GM23248 (cell line): Measurements from ENCODE around the gene ODC1. TPM values are rescaled to one million over a fixed set of nuclear protein-coding genes. Genes with fewer than 3 reads are reported as not detected.

Experiments
- DNase-seq: peaks from one replicate; pipeline ENCODE4 v3.0.0-alpha.2; 2015
- H2AFZ ChIP-seq: fragments of 200-600 bp; sonication (generic); 2 replicates; pipeline ENCODE4 v1.6.1; 2016; ENCODE audit warnings: antibody characterized with exemption
- H3F3A ChIP-seq: fragments of 200-600 bp; sonication (generic); 2 replicates; pipeline ENCODE4 v1.6.1; 2016; ENCODE audit warnings: mild to moderate bottlenecking, antibody characterized with exemption, mixed run types; ENCODE audit not compliant: insufficient read depth
- H3K27ac ChIP-seq: fragments of 200-600 bp; sonication (generic); 2 replicates; pipeline ENCODE4 v1.5.1; 2016; ENCODE audit warnings: mild to moderate bottlenecking
- H3K27me3 ChIP-seq: fragments of 200-600 bp; sonication (generic); replicated peaks from 2 replicates; pipeline ENCODE4 v1.6.1; 2016; ENCODE audit warnings: mild to moderate bottlenecking; ENCODE audit not compliant: insufficient read depth
- H3K36me3 ChIP-seq: fragments of 200-600 bp; sonication (generic); 2 replicates; pipeline ENCODE4 v1.6.1; 2016; ENCODE audit warnings: low read depth, mild to moderate bottlenecking
- H3K4me1 ChIP-seq: fragments of 200-600 bp; sonication (generic); 2 replicates; pipeline ENCODE4 v1.6.1; 2016; ENCODE audit warnings: mild to moderate bottlenecking; ENCODE audit not compliant: insufficient read depth
- H3K4me2 ChIP-seq: fragments of 200-600 bp; sonication (generic); one replicate; pipeline ENCODE4 v1.6.1; 2016; ENCODE audit warnings: mild to moderate bottlenecking; ENCODE audit not compliant: unreplicated experiment
- H3K4me3 ChIP-seq: fragments of 200-600 bp; sonication (generic); 2 replicates; pipeline ENCODE4 v1.5.1; 2016; ENCODE audit warnings: mild to moderate bottlenecking
- H3K79me2 ChIP-seq: fragments of 200-600 bp; sonication (generic); 2 replicates; pipeline ENCODE4 v1.6.1; 2016; ENCODE audit warnings: mild to moderate bottlenecking; ENCODE audit not compliant: insufficient read depth
- H3K9ac ChIP-seq: fragments of 200-600 bp; sonication (generic); 2 replicates; pipeline ENCODE4 v1.6.1; 2016; ENCODE audit warnings: mild to moderate bottlenecking
- H3K9me2 ChIP-seq: fragments of 200-600 bp; sonication (generic); 2 replicates; pipeline ENCODE4 v1.6.1; 2016; ENCODE audit warnings: mixed run types, mild to moderate bottlenecking, moderate library complexity; ENCODE audit not compliant: insufficient read depth
- H3K9me3 ChIP-seq: fragments of 200-600 bp; sonication (generic); one replicate; pipeline ENCODE4 v1.6.1; 2017; ENCODE audit warnings: low read depth
- H4K20me1 ChIP-seq: fragments of 200-600 bp; sonication (generic); 2 replicates; pipeline ENCODE4 v1.6.0; 2016; ENCODE audit not compliant: insufficient read depth
- EZH2 ChIP-seq: fragments of 200-600 bp; sonication (generic); IDR thresholded peaks from 2 replicates; pipeline ENCODE4 v1.6.1; 2018; ENCODE audit warnings: antibody characterized with exemption, mild to moderate bottlenecking; ENCODE audit not compliant: insufficient read depth, poor library complexity, severe bottlenecking
- EZH2phosphoT487 ChIP-seq: fragments of 200-600 bp; sonication (generic); IDR thresholded peaks from 2 replicates; pipeline ENCODE4 v1.6.1; 2018; ENCODE audit warnings: antibody characterized with exemption, moderate library complexity, mild to moderate bottlenecking, low read depth; ENCODE audit not compliant: insufficient read depth
- WGBS, 2 experiments: methylation state at CpG; one replicate each; pipeline ENCODE4 v1.1.6; 2015 to 2017; ENCODE audit warnings: low lambda C conversion rate in 2 of 2, low coverage in 1 of 2; ENCODE audit errors: missing lambda C conversion rate in 2 of 2; 5-methylcytosine and 5-hydroxymethylcytosine counted together
- in situ Hi-C: fragments of 300-500 bp; cut with MboI; formaldehyde crosslinking; loops from 2 replicates; pipeline ENCODE4 v1.15.0; 2020
- polyA plus RNA-seq: library from polyadenylated mRNA; unstranded; fragments of >200 nt; fragmentation: Nextera tagmentation; extraction: Ambion mirVana; gene quantifications from 2 replicates; pipeline ENCODE4 v1.2.1, GENCODE V29; 2016
- total RNA-seq: library from RNA; depleted of rRNA; stranded (reverse); fragments of >200 nt; shearing (Covaris generic); gene quantifications from 2 replicates; pipeline ENCODE4 v1.2.3, GENCODE V29; 2014

ODC1 gene
- total and polyA plus RNA-seq, 2 experiments from 2014 or later, result 58.3 to 106 TPM

- TF ChIP-seq EZH2phosphoT487 (no peak), EZH2 (no peak)
- peak; percentile 40 for DNase-seq
- H3K9me2 ChIP-seq, result no peaks in the 10 kb centered on the region
- no peak overlapping the region for H2AFZ ChIP-seq
- H3K27me3 ChIP-seq, result no peaks in the 10 kb centered on the region
- H4K20me1 ChIP-seq, result no peaks in the 10 kb centered on the region
- H3K36me3 ChIP-seq, result no peaks in the 10 kb centered on the region
- no peak overlapping the region for H3K4me3 ChIP-seq
- no peaks in the 10 kb centered on the region for H3K9me3 ChIP-seq
- H3F3A ChIP-seq, result 0 out of 2 replicates have a peak, but pooled peaks cover 5% of the 10 kb centered on the region
- H3K9ac ChIP-seq, result no peak overlapping the region
- H3K27ac ChIP-seq, result no peak overlapping the region
- in situ Hi-C loops, result loop anchor here (25.0 kb wide), 1 partner anchor 640 kb away; no protein-coding TSS in a partner anchor
- no peaks in the 10 kb centered on the region for H3K79me2 ChIP-seq
- no peaks in the 10 kb centered on the region for H3K4me1 ChIP-seq
- no peak overlapping the region for H3K4me2 ChIP-seq
- 32 to 34% methylated on average over 17 of the region's 17 CpGs for WGBS, 2 experiments
These were observed 20.5 kb downstream of the ODC1 start for GRCh38 chr2:10427618-10427949.

DNA sequence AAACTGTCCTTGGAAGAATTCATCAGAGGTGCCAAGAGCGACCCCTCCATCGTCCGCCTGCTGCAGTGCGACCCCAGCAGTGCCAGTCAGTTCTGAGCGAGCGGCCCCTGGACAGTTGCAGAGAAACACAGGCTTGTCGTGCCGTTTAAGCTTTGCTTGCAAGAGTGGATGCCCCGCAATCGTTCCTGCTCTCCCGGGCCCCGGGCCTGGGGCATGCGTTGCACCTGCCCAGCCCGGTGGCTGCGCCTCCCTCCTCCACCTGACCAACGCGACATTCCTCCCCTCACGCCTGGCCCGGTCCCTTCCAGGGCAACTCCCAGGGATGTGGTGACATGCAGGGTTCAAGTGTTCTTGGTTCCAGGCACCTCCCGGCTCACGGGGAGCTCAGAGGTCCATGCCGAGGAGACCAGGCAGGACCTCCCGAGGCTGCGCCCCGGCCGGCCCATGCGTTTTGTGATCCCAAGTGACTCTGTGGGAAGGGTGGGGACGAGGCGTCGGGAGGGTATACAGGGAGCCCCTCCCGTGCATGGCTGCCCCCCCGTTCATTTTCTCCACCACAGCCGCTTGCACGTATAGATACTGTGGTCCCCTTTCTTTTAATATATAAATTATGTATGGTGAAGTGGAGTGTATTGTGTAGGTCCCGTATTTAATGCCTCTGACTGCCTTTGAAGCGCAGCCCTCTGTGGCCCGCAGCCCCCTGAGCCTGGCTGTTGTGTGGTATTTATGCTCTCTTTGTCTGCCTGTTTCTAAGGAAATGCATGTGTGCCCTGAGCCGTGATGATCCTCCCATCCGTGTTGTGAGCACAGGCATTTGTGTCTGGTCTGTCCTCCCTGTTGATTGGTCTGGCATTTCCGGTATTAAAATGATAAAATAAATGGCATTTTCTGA is 21.2 kb downstream of the ODC1 start:
- peak; percentile 38 for DNase-seq
- Histone ChIP-seq H2AFZ (no peak overlapping the region), H4K20me1 (no peaks in the 10 kb centered on the region), H3K4me2 (no peak overlapping the region), H3F3A (0 out of 2 replicates have a peak, but pooled peaks cover 5% of the 10 kb centered on the region), H3K79me2 (no peaks in the 10 kb centered on the region), H3K4me1 (no peaks in the 10 kb centered on the region), H3K36me3 (no peaks in the 10 kb centered on the region), H3K27ac (no peak overlapping the region), H3K27me3 (no peaks in the 10 kb centered on the region), H3K9me2 (no peaks in the 10 kb centered on the region), H3K9me3 (no peaks in the 10 kb centered on the region), H3K9ac (no peak overlapping the region), H3K4me3 (no peak overlapping the region)
- TF ChIP-seq EZH2, result no peak
- in situ Hi-C loops, result loop anchor here (25.0 kb wide), 1 partner anchor 640 kb away; no protein-coding TSS in a partner anchor
- WGBS, 2 experiments, result 81 to 85% methylated on average over 30 to 40 of the region's 40 CpGs

- WGBS, 2 experiments, result 88 to 93% methylated on average over 10 of the region's 10 CpGs
- in situ Hi-C loops, result loop anchor here (25.0 kb wide), 1 partner anchor 638 kb away; no protein-coding TSS in a partner anchor
- Histone ChIP-seq H3K9me2 (no peaks in the 10 kb centered on the region), H3K79me2 (no peaks in the 10 kb centered on the region), H3K27me3 (no peaks in the 10 kb centered on the region), H3K9me3 (no peaks in the 10 kb centered on the region), H3K4me2 (no peak overlapping the region), H3K27ac (no peak overlapping the region), H3K36me3 (no peaks in the 10 kb centered on the region), H2AFZ (no peak overlapping the region), H3F3A (0 out of 2 replicates have a peak, but pooled peaks cover 5% of the 10 kb centered on the region), H3K9ac (no peak overlapping the region), H3K4me1 (no peaks in the 10 kb centered on the region), H4K20me1 (no peaks in the 10 kb centered on the region), H3K4me3 (no peak overlapping the region)
- TF ChIP-seq EZH2 (no peak), EZH2phosphoT487 (no peak)
- DNase-seq, result no peak
These were observed 22.4 kb downstream of the ODC1 start for GRCh38 chr2:10425699-10426098.

- Histone ChIP-seq H3K4me2 (no peak overlapping the region), H3K4me1 (no peaks in the 10 kb centered on the region), H3K27me3 (no peaks in the 10 kb centered on the region), H4K20me1 (no peaks in the 10 kb centered on the region), H3K36me3 (no peaks in the 10 kb centered on the region), H2AFZ (no peak overlapping the region), H3K27ac (no peak overlapping the region), H3K4me3 (no peak overlapping the region), H3K9me3 (no peaks in the 10 kb centered on the region), H3K79me2 (no peaks in the 10 kb centered on the region), H3K9ac (no peak overlapping the region), H3K9me2 (no peaks in the 10 kb centered on the region), H3F3A (0 out of 2 replicates have a peak, but pooled peaks cover 5% of the 10 kb centered on the region)
- WGBS, 2 experiments, result 77 to 90% methylated on average over 7 to 8 of the region's 8 CpGs
- TF ChIP-seq EZH2 (no peak), EZH2phosphoT487 (no peak)
- no peak for DNase-seq
- in situ Hi-C loops, result loop anchor here (25.0 kb wide), 1 partner anchor 638 kb away; no protein-coding TSS in a partner anchor
These were observed 23.1 kb downstream of the ODC1 start for GRCh38 chr2:10424916-10425505.
